HL-60 (cell line): ENCODE results near the gene PLEKHG4B.

Experiments
- DNase-seq, 2 experiments: peaks; one replicate each; pipeline ENCODE4 v3.0.0-alpha.2; 2010 to 2020; ENCODE audit warnings: low read depth in 1 of 2, low spot score in 1 of 2
- H3K27ac ChIP-seq: fragments of 250-450 bp; sonication (Bioruptor Pico); replicated peaks from 2 replicates; pipeline ENCODE4 v1.5.1; 2020; ENCODE audit warnings: mild to moderate bottlenecking, moderate library complexity
- H3K27me3 ChIP-seq: fragments of 250-450 bp; sonication (Bioruptor Pico); 2 replicates; pipeline ENCODE4 v1.5.1; 2021; ENCODE audit warnings: mild to moderate bottlenecking, moderate library complexity; ENCODE audit not compliant: insufficient read depth, poor library complexity, severe bottlenecking
- H3K4me3 ChIP-seq: replicated peaks from 2 replicates; pipeline ENCODE4 v1.5.1; 2011; ENCODE audit warnings: mild to moderate bottlenecking, control low read depth, low read length; ENCODE audit not compliant: insufficient read depth
- CTCF ChIP-seq: IDR thresholded peaks from one replicate; pipeline ENCODE4 v1.5.1; 2011; ENCODE audit warnings: low read length, control low read depth, inconsistent platforms; ENCODE audit not compliant: insufficient read depth
- GABPA ChIP-seq: IDR thresholded peaks from 2 replicates; pipeline ENCODE4 v1.6.1; 2012; ENCODE audit warnings: low read depth
- POLR2AphosphoS5 ChIP-seq: IDR thresholded peaks from 2 replicates; pipeline ENCODE4 v1.6.1; 2012; ENCODE audit warnings: low read depth
- REST ChIP-seq: IDR thresholded peaks from 2 replicates; pipeline ENCODE4 v1.6.1; 2012; ENCODE audit warnings: low read depth; ENCODE audit not compliant: insufficient replicate concordance
- SPI1 ChIP-seq: IDR thresholded peaks from 2 replicates; pipeline ENCODE4 v1.6.1; 2012; ENCODE audit warnings: low read depth, mild to moderate bottlenecking, borderline replicate concordance

The PLEKHG4B gene

GRCh38 chr5:111171-111570, 19.2 kb downstream of the PLEKHG4B start:
- H3K4me3 ChIP-seq = no peak overlapping the region
- TF ChIP-seq REST (no peak), CTCF (no peak), GABPA (no peak), SPI1 (no peak), POLR2AphosphoS5 (no peak)

GRCh38 chr5:119486-120097, 27.6 kb downstream of the PLEKHG4B start:
- no peak overlapping the region for H3K4me3 ChIP-seq
- TF ChIP-seq SPI1 = no peak
- no peak for DNase-seq
- no peak overlapping the region for H3K27ac ChIP-seq
- H3K27me3 ChIP-seq = peaks cover 4% of the 10 kb centered on the region

More at GRCh38 chr5:111171-111570, 19.2 kb downstream of the PLEKHG4B start:
- H3K27ac ChIP-seq = no peak overlapping the region
- peaks cover 2% of the 10 kb centered on the region for H3K27me3 ChIP-seq
- no peak for DNase-seq

GRCh38 chr5:121432-121831, 29.5 kb downstream of the PLEKHG4B start:
- TF ChIP-seq REST = no peak
- TF ChIP-seq POLR2AphosphoS5 = no peak
- no peak for TF ChIP-seq CTCF
- TF ChIP-seq GABPA = no peak
- no peak for TF ChIP-seq SPI1
- no peak overlapping the region for H3K27ac ChIP-seq
- no peak for DNase-seq

GRCh38 chr5:125815-126214, 33.8 kb downstream of the PLEKHG4B start:
- Histone ChIP-seq H3K27me3 (peaks cover 3% of the 10 kb centered on the region), H3K4me3 (no peak overlapping the region), H3K27ac (no peak overlapping the region)
- TF ChIP-seq SPI1 = no peak
- no peak for TF ChIP-seq GABPA
- TF ChIP-seq CTCF = no peak
- TF ChIP-seq REST = no peak
- no peak for TF ChIP-seq POLR2AphosphoS5
- DNase-seq = no peak

More at GRCh38 chr5:121432-121831, 29.5 kb downstream of the PLEKHG4B start:
- no peak overlapping the region for H3K4me3 ChIP-seq
- H3K27me3 ChIP-seq = peaks cover 3% of the 10 kb centered on the region
